Measurements from ENCODE around the gene FIP1L1.
"Not testable (repeated sequence)": the region's sequence is repeated elsewhere in the genome, so short reads cannot be mapped to it uniquely, and the experiment has no call there.

The FIP1L1 gene, protein sequence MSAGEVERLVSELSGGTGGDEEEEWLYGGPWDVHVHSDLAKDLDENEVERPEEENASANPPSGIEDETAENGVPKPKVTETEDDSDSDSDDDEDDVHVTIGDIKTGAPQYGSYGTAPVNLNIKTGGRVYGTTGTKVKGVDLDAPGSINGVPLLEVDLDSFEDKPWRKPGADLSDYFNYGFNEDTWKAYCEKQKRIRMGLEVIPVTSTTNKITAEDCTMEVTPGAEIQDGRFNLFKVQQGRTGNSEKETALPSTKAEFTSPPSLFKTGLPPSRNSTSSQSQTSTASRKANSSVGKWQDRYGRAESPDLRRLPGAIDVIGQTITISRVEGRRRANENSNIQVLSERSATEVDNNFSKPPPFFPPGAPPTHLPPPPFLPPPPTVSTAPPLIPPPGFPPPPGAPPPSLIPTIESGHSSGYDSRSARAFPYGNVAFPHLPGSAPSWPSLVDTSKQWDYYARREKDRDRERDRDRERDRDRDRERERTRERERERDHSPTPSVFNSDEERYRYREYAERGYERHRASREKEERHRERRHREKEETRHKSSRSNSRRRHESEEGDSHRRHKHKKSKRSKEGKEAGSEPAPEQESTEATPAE

DNA sequence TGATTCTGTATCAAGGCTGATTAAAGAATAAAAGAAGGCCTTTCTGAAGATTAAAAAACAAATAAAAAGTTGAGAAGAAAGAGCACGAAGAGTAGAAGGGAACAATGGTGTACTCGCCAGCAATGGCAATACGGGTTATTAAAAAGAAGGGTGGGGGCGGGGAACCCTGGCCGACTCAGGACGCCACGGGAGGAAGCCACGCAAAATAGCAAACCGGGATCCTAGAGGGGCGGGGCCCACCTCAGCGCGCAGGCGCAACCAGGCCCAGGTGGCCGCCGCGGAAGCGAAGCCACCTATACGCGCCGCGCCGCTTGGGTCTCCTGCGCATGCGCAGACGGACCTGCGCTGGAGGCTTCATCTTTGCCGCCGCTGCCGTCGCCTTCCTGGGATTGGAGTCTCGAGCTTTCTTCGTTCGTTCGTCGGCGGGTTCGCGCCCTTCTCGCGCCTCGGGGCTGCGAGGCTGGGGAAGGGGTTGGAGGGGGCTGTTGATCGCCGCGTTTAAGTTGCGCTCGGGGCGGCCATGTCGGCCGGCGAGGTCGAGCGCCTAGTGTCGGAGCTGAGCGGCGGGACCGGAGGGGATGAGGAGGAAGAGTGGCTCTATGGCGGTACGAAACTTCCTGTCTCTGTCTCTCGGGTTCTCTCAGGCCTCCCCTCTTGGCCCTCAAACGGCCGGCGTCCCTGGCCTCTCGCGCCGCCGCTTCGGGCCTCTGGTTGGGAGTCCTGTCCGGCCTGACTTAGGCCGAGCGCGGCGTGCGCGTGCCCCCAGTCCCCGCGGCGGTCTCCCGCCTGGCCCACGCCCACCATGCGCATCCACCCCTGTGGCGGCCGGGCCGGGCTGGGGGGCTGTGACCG is at the start of gene FIP1L1:
FIP1L1 (plus strand) TSS at position 323 of the 852 bp plus-strand sequence; CDS start at position 521, 198 bp downstream.
- peak; percentile 90 to 95 for DNase-seq (ENCODE audit: low read depth in 2 of 2)

DNA sequence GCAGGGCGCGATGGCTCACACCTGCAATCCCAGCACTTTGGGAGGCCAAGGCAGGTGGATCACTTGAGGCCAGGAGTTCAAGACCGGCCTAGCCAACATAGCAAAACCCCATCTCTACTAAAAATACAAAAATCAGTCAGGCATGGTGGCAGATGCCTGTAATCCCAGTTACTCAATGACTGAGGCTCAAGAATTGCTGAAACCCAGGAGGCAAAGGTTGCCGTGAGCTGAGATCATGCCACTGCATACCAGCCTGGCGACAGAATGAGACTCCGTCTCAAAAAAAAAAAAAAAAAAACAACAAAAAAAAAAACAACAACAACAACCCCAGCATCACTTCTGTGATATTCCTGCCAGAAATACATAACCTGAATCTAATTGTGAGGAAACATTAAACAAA is 42.5 kb upstream of the FIP1L1 start:
- DNase-seq (ENCODE audit: low read depth in 2 of 2), result not testable (repeated sequence)

DNA sequence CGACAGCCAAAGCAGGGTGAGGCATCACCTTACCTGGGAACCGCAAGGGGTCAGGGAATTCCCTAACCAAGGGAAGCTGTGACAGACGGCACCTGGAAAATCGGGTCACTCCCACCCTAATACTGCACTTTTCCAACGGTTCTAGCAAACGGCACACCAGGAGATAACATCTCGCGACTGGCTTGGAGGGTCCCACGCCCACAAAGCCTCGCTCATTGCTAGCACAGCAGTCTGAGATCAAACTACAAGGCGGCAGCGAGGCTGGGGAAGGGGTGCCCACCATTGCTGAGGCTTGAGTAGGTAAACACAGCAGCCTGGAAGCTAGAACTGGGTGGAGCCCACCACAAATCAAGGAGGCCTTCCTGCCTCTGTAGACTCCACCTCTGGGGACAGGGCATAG is 37.3 kb upstream of the FIP1L1 start:
- DNase-seq (ENCODE audit: low read depth in 2 of 2), result not testable (repeated sequence)

DNA sequence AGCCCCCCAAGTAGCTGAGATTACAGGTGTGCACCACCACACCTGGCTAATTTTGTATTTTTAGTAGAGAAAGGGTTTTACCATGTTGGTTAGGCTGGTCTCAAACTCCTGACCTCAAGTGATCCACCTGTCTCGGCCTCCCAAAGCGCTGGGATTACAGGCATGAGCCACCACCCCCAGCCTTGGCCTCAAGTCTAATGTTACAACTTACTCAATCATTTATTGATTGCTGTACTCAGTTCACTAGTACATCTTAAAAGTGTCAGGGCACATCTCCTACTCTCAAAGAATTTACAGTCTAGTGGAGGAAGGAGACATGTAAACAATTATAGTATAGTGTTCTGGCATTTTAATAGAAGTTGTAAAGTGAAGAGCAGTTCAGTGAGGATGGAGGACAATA is 31.0 kb upstream of the FIP1L1 start:
- DNase-seq (ENCODE audit: low read depth in 2 of 2), result not testable (repeated sequence)

DNA sequence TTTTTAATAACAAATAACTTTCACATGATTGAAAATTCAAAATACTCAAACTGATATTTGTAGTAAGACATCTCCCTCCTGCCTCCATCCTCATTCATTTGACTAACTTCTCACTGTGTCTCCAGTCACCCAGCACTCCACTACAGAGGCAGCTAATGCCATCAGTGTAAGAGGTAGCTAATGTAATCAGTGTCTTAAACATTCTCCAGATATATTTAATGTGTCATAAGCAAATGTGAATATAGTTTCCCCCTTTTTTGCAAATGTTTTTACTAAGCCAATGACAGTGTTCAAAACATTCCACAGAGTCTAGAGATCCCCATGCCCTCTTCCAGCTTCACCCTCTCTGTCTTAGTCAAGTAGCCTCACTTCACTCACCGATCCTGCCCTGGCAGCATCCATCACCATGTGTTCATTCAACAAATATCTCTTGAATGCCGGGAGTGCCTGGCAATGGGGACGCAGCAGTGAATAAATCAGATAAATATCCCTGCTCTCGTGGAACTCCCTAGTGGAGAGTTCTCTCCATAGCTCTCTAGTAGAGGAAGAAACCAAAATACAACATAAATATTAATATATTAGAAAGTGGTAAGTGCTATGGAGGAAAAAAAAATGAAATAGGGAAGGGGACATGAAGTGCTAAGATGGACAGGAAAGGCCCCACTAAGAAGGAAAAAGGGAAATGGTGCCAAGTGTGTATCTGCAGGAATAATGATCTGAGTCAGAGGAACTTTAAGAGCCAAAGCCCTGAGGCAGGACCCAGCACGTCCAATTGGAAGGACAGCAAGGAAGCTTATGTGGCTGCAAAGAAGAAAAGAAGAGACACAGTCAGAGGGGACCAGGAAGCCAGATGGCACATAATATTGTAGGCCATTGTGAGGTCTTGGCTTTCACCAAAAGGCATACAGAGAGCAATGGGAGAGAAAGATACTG is 30.3 kb upstream of the FIP1L1 start:
- no peak for DNase-seq (ENCODE audit: low read depth in 2 of 2)

DNA sequence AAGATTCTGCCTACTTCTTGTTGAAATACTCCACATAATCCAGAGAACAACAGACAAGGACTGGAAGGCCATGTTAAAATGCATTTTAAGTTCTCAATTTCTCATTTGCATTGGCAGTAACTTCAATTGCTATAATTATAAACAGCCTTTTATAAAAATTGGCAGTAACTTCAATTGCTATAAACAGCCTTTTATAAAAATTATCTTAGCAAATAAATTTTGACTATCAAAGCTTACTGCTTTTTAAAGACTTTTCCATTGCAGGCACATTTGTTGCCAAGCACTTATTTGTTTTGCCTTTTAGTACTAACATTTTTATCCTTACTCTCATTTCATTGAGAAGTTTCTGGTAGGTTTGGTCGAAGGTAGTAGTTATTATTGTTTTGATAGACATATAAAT is 29.4 kb upstream of the FIP1L1 start:
- DNase-seq (ENCODE audit: low read depth in 2 of 2), result no peak

DNA sequence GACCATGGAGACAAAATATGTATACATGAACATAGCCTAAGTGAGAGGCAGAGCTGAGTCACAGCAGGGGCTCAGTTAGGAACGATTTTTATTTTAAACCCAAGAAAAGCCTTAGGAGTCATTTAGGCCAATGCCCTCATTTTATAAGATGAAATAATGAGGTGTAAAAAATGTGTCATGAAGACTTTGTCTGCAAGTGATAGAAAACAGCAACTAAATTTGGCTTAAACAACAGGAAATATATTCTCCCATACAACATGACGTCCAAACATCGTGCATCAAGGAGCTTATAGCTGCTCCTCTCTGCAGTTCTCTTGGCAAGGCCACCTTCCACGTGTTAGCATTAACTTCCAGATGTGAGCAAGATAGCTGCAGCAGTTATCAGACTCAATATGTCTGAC is 28.4 kb upstream of the FIP1L1 start:
- DNase-seq (ENCODE audit: low read depth in 2 of 2), result no peak

DNA sequence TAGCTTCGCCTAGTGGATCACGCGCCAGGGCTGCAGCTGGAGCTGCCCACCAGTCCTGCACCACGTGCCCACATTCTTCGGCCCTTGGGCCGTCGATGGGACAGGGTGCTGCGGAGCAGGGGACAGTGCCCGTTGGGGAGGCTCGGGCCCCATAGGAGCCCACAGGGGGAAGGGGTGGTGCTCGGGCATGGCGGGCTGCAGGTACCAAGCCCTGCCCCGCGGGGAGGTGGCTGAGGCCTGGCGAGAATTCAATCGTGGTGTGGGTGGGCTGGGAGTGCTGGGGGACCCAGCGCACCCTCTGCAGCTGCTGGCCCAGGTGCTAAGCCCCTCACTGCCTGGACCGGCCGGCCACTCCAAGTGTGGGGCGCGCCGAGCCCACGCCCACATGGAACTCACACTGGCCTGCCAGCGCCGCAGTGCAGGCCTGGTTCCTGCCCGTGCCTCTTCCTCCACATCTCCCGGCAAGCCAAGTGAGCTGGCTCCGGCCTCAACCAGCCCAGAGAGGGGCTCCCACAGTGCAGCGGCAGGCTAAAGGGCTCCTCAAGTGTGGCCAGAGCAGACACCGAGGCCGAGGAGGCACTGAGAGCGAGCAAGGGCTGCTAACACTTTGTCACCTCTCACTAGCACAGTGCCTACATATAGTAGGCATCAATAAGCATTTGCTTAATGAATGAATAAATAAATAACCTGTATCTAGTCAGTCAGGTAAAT is 23.3 kb upstream of the FIP1L1 start:
- no peak for DNase-seq (ENCODE audit: low read depth in 2 of 2)

DNA sequence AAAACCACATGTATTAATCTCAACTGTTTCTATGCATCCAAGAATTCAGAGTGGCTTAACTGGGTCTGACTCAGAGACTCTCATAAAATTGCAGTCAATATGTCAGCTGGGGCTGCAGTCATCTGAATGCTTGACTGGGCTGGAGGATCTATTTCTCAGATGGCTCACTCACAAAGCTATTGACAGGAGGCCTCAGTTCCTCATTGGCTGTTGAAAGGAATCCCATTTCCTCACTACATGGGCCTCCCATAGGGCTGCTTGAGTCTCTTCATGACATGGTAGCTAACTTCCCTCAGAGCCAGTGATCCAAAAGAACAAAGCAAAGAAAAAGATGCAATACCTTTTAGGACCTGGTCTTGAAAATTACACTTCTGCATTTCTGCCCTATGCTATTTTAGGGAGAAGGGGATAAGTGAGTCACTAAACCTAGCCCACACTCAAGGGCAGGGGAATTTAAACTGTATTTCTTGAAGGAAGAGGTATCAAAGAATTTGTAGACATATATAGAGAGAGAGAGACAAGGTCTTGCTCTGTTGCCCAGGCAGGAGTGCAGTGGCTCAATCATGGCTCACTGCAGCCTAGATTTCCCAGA is 21.4 kb upstream of the FIP1L1 start:
- DNase-seq (ENCODE audit: low read depth in 2 of 2), result no peak

DNA sequence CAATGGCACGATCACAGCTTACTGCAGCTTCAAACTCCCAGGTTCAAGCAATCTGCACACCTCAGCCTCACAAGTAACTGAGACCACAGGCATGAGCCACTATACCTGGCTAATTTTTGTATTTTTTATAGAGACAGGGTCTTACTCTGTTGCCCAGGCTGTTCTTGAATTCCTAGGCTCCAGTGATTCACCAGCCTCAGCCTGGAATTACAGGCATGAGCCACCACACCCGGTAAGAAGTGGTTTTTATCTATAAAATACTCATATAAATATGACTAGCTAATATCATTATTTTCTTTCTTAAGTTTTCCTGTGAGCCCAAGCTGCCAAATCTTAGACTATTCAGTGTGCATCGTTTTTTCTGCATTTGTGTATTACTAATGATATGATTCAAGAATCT is 16.0 kb upstream of the FIP1L1 start:
- DNase-seq (ENCODE audit: low read depth in 2 of 2), result no peak

DNA sequence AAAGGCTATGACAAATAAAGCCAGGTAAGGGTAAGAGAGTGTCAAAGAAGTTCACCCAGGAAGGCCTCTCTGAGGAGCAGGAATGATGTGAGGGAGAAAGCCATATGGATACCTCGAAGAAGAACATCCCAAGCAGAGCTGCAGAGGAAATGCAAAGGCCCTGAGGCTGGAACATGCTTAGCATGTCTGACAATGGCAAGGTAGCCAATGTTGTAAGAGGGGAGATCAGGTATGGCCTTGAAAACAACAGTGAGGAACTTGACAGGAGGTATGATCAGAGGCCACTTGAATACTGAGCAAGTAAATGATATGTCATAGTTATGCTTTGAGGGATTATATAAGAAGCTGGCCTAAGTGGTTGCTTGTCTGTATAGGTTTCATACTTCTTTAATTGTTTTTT is 15.3 kb upstream of the FIP1L1 start:
- DNase-seq (ENCODE audit: low read depth in 2 of 2), result no peak

DNA sequence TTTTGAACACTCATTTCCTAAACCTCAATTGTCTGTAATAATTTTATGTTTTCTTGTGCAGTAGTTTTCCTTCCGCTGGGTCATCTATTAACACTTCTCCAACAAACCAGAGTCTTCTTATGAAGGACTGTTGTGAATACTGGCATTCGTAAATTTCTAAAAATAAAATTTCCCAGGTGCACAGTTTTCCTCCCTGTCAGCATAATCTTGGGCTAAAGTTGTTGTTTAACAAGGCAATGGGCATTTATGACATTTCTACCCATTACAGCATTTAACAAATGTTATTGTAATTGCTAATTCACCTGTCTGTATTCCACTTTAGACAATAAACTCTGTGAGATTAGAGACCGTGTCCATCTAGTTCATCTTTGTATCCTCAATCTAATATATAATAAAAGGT is 12.8 kb upstream of the FIP1L1 start:
- DNase-seq (ENCODE audit: low read depth in 2 of 2), result no peak

DNA sequence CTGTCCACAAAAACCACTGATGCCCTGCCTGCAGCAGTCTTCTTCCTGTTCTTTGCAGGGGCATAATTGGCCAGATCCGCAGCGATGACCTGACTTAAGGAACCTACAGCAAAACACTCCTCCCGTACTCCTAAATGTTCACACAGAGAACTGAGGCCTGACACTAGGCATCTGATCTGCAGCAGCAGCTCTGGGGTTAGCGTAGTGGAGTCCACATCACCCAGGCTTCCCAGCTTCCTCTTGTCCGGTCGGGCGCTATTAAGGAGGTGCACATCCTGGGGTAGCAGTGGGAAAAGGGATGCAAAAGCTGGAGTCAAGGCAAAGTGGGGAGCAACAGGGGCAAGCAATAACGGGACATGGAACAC is 12.3 kb upstream of the FIP1L1 start:
- DNase-seq (ENCODE audit: low read depth in 2 of 2), result no peak

DNA sequence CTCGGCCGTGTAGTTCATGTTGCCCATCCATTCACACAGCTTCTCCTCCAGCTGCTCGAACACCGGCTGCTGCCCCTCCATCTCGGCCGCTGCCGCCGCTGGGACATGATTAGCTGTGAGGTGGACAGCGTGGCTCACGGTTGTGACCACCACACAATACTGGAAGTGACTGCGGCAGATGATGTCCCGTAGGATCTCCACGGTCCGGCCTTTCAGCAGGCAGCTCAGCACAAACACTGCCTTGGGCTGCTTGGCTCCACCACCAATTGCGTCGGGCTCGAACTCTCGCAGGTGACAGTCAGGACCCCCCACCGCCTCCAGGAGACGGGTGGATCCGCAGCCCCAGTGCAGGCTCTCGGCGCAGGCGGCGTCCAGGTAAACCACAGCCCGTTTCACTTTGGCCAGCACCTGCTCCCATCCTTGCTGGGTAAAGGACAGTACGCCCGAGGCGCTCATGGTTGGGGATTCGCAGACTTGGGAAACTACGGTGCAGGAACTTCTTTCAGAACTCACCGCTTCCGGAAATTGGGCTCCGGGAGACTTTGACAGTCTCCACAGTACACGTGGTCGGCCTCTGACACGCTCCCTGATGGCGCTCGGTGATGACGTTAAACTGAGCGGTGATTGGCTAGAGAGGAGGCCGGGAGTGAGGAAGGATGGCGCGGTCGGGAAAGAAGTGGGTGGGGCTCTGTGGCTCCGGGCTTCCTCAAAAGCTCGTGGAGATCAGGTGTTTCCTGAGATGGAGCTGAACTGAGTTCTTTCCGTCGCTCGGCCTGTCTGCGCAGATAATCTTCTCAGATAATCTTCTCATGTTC is 11.7 kb upstream of the FIP1L1 start, which contains the start of gene SCFD2:
SCFD2 (minus strand) TSS at position 576 of the 815 bp plus-strand sequence.
- DNase-seq (ENCODE audit: low read depth in 2 of 2), result peak; percentile 81 to 92

DNA sequence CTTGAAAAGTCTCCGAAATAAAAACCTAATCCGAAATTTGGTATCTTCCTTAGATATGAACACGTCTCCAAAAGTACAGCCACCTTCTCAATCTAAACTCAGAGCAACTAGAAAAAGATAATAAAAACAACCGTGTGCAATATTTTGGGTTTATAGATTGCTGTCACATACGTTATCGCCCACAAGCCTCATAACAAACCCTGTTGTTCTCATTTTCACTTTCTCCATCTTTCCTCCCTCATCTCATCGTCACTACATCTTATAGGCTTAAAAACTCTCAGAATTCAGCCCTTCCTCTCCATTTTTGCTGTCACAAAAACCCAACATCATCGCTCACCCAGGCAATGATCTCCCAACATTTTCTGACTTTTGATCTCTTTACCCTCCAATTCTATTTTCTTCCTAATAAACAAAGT is 11.1 kb upstream of the FIP1L1 start:
- DNase-seq (ENCODE audit: low read depth in 2 of 2), result no peak

DNA sequence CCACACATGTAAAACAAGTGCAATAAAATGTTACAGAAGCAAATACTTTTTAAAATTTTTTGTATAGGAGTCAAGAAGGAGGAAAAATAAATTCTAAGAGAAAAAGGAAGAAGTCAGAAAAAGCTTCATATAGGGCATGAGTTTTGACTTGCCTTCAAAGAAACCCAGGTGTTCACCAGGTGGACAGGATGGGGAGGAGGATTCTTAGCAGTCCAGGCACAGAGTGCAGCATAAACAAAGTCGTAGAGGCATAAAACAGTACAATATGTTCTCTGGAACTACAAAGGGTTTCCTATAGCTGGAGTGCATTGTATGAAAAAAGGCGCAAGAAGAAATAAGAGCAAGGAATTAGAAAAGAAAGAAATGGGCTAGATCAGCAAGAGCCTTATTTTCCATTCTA is 9.7 kb upstream of the FIP1L1 start:
- no peak for DNase-seq (ENCODE audit: low read depth in 2 of 2)

DNA sequence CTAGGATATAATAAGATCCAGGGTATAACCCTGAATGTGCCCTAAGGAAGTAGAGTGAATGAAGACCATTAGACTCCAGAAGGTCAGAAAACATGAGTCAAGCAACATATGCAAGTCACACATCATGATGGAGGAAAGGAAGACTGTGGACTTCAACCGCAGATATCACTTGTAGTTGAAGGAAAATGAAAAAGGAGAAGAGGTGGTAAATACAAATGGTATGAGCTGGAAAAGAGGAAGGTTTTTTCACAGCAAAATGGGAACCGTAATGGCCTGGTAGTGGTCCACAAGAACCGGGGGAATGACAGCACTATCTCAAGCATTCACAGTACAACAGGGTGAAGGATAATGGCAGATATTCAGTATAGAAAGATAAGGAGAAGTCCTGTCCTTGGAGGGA is 6.4 kb upstream of the FIP1L1 start:
- no peak for DNase-seq (ENCODE audit: low read depth in 2 of 2)

DNA sequence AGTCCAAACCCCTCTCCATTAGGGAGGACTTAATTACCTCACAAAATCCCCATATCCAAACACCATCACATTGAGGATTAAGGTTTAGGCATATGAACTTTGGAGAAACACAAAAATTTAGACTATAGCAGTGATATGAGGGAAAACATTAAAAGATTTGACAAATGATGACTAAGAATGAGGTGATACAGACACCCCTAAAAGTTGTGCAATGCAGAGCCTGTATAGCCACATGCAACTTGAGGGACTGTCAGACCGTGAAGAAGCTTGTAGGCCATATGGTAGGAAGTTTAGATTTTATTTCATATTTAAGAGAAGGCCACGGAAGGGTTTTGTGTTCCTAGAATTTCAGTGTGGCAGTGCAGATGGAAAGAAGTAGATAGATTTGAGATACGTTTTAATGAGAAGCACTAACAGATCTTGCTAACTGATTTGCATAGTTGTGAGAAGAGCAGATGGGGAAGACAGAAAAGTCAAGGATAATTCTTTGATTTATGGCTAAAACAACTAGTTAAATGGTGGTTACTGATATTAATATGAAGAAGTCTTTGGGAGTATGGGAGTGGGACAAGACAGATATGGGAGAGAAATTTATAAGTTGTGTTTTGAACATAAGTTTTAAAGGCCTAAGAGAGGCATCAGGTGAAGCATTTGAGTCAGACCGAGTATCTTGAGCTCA is 5.5 kb upstream of the FIP1L1 start:
- DNase-seq (ENCODE audit: low read depth in 2 of 2), result no peak

DNA sequence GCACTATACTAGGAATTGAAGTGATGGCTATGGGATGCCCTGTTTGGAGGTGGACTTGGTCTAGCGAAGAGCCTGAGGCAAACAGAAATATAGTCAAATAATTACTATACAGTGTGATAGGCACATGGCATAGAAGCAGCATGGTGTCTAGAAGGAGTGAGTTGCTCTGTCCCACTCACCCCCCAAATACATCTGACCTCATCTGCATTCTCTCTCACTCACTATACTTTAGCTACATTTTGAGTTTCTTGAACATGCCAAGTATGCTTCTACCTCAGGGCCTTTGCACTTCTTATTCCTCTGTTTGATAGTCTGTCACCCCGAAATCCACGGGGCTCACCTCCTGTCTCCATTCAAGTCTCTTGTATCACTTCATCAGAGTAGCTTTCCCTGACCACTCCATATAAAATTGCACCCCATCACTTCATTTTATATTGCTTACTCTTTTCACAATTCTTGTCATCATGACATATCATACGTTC is 2.6 kb upstream of the FIP1L1 start:
- no peak for DNase-seq (ENCODE audit: low read depth in 2 of 2)

All from stimulated activated CD4-positive, alpha-beta T cell treated with anti-CD3 and anti-CD28 coated beads, Interleukin-1b, Interleukin-23, amount 100 ng/mL, for 1 hour (primary cell).